ENCODE measurements around the gene SLC5A1.

GRCh38 chr22:32106930-32107329, 63.9 kb downstream of the SLC5A1 start:
- TF ChIP-seq POLR3G (IDR thresholded peaks at IDR 0.05; ENCODE audit: extremely low read depth, insufficient read length, insufficient replicate concordance) (no peak), BRCA1 (IDR thresholded peaks at IDR 0.05) (no peak), BRCA1 (CRISPR knock-in tag; IDR thresholded peaks at IDR 0.05) (no peak), KHSRP (IDR thresholded peaks at IDR 0.05) (no peak), HDAC2 (IDR thresholded peaks at IDR 0.05) (no peak), CREB1 (IDR thresholded peaks at IDR 0.05) (no peak), CREB1 (CRISPR knock-in tag; IDR thresholded peaks at IDR 0.05) (no peak), SAFB2 (IDR thresholded peaks at IDR 0.05; ENCODE audit: borderline replicate concordance, low read depth, low read length, severe bottlenecking) (no peak), PCBP2 (IDR thresholded peaks at IDR 0.05; ENCODE audit: low read depth, low read length, poor library complexity, severe bottlenecking) (no peak), SNRNP70 (optimal IDR thresholded peaks at IDR 0.05; ENCODE audit: low read depth, low read length) (no peak), CHD2 (IDR thresholded peaks at IDR 0.05; ENCODE audit: low read depth, low read length) (no peak), FOXJ3 (CRISPR knock-in tag; IDR thresholded peaks at IDR 0.05) (no peak), KLF1 (tag; IDR thresholded peaks at IDR 0.05) (no peak), YY1 (IDR thresholded peaks at IDR 0.05; ENCODE audit: borderline replicate concordance in 1 of 3, control insufficient read depth in 1 of 3, extremely low read depth in 1 of 3, insufficient read depth in 3 of 3, insufficient read length in 1 of 3, insufficient replicate concordance in 2 of 3, low read depth in 1 of 3, low read length in 2 of 3) (no peak)
- TF ChIP-seq, protein P1, sequence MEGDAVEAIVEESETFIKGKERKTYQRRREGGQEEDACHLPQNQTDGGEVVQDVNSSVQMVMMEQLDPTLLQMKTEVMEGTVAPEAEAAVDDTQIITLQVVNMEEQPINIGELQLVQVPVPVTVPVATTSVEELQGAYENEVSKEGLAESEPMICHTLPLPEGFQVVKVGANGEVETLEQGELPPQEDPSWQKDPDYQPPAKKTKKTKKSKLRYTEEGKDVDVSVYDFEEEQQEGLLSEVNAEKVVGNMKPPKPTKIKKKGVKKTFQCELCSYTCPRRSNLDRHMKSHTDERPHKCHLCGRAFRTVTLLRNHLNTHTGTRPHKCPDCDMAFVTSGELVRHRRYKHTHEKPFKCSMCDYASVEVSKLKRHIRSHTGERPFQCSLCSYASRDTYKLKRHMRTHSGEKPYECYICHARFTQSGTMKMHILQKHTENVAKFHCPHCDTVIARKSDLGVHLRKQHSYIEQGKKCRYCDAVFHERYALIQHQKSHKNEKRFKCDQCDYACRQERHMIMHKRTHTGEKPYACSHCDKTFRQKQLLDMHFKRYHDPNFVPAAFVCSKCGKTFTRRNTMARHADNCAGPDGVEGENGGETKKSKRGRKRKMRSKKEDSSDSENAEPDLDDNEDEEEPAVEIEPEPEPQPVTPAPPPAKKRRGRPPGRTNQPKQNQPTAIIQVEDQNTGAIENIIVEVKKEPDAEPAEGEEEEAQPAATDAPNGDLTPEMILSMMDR (IDR thresholded peaks at IDR 0.05 in 2 of 3, conservative IDR thresholded peaks at IDR 0.05 in 1 of 3; ENCODE audit: insufficient read depth in 2 of 3, low read depth in 1 of 3, low read length in 3 of 3) = no peak
- TF ChIP-seq, protein P2, sequence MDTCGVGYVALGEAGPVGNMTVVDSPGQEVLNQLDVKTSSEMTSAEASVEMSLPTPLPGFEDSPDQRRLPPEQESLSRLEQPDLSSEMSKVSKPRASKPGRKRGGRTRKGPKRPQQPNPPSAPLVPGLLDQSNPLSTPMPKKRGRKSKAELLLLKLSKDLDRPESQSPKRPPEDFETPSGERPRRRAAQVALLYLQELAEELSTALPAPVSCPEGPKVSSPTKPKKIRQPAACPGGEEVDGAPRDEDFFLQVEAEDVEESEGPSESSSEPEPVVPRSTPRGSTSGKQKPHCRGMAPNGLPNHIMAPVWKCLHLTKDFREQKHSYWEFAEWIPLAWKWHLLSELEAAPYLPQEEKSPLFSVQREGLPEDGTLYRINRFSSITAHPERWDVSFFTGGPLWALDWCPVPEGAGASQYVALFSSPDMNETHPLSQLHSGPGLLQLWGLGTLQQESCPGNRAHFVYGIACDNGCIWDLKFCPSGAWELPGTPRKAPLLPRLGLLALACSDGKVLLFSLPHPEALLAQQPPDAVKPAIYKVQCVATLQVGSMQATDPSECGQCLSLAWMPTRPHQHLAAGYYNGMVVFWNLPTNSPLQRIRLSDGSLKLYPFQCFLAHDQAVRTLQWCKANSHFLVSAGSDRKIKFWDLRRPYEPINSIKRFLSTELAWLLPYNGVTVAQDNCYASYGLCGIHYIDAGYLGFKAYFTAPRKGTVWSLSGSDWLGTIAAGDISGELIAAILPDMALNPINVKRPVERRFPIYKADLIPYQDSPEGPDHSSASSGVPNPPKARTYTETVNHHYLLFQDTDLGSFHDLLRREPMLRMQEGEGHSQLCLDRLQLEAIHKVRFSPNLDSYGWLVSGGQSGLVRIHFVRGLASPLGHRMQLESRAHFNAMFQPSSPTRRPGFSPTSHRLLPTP (IDR thresholded peaks at IDR 0.05; ENCODE audit: borderline replicate concordance, extremely low read depth, insufficient read length) = no peak

All from K562 (cell line).